Uterus (tissue), 4 donors: ENCODE data around the gene PRKG1. TPM values are rescaled to one million over a fixed set of nuclear protein-coding genes. Genes with fewer than 3 reads are reported as not detected.

Source experiments
- DNase-seq, 2 donors: peaks; one replicate each; pipeline ENCODE4 v3.0.0-alpha.2; 2019 to 2020
- H3K27ac ChIP-seq, 2 donors: fragments of 200-600 bp; sonication (generic); 1 replicate in 1 of 2; 2 replicates in 1 of 2; pipeline ENCODE4 v1.5.1; 2016 to 2018
- H3K27me3 ChIP-seq, 2 donors: fragments of 200-600 bp; sonication (generic); one replicate each; pipeline ENCODE4 v1.5.1; 2018 to 2019; ENCODE audit warnings: control low read depth in 1 of 2
- H3K36me3 ChIP-seq, 2 donors: fragments of 200-600 bp; sonication (generic); one replicate each; pipeline ENCODE4 v1.5.1; 2019; ENCODE audit warnings: control low read depth in 1 of 2
- H3K4me1 ChIP-seq, 2 donors: fragments of 200-600 bp; sonication (generic); one replicate each; pipeline ENCODE4 v1.5.1; 2018 to 2019; ENCODE audit warnings: control low read depth in 1 of 2
- H3K4me3 ChIP-seq, 2 donors: fragments of 200-600 bp; sonication (generic); 1 replicate in 1 of 2; 2 replicates in 1 of 2; pipeline ENCODE4 v1.5.1; 2018 to 2019; ENCODE audit warnings: mild to moderate bottlenecking in 1 of 2
- H3K9me3 ChIP-seq, 2 donors: fragments of 200-600 bp; sonication (generic); one replicate each; pipeline ENCODE4 v1.5.1; 2019; ENCODE audit warnings: control low read depth in 1 of 2
- CTCF ChIP-seq, 4 experiments: fragments of 200-600 bp in 2 of 4; fragments of 450-650 bp in 2 of 4; sonication (generic) in 2 of 4; IDR thresholded peaks; one replicate each; pipeline ENCODE4 v1.5.1; 2016 to 2019; ENCODE audit warnings: antibody characterized with exemption in 4 of 4, mild to moderate bottlenecking in 2 of 4, moderate library complexity in 1 of 4
- POLR2A ChIP-seq, 2 donors: fragments of 450-650 bp; IDR thresholded peaks; one replicate each; pipeline ENCODE4 v1.6.1; 2016; ENCODE audit warnings: antibody characterized with exemption in 2 of 2, mild to moderate bottlenecking in 1 of 2, moderate library complexity in 1 of 2
- intact Hi-C: fragments of 100-400 bp; cut with DNase I; formaldehyde crosslinking; loops from one replicate; pipeline ENCODE4 v1.15.1; 2023; ENCODE audit warnings: low total_unique reads
- total RNA-seq, 4 donors: library from RNA; depleted of rRNA in 3 of 4; stranded (reverse); fragments of >200 nt in 3 of 4; gene quantifications; one replicate each; pipeline versions ENCODE4 v1.1.0 to v1.2.4, GENCODE V29; 2014 to 2023
- donor health status: DM: yes; HTN: yes; CAD: no.

Gene PRKG1
- total RNA-seq, 4 donors from 2014 or later = 32.4 to 136 (median 69.6) TPM

GRCh38 chr10:52020702-52021101 lies 946.4 kb downstream of the PRKG1 start:
- H3K27me3 ChIP-seq = no peaks in the 10 kb centered on the region
- H3K9me3 ChIP-seq = no peaks in the 10 kb centered on the region
- no peak overlapping the region for H3K27ac ChIP-seq
- no peak for TF ChIP-seq CTCF (IDR thresholded peaks at IDR 0.05)
- no peak for TF ChIP-seq POLR2A (IDR thresholded peaks at IDR 0.05)
- intact Hi-C loops = no loop called here
- H3K36me3 ChIP-seq = no peaks in the 10 kb centered on the region
- no peak for DNase-seq
- H3K4me3 ChIP-seq = no peak overlapping the region
- H3K4me1 ChIP-seq = no peaks in the 10 kb centered on the region

- no peaks in the 10 kb centered on the region for H3K4me1 ChIP-seq
- H3K4me3 ChIP-seq = no peak overlapping the region
- TF ChIP-seq CTCF (IDR thresholded peaks at IDR 0.05) (no peak), POLR2A (IDR thresholded peaks at IDR 0.05) (no peak)
- H3K27me3 ChIP-seq = no peaks in the 10 kb centered on the region
- intact Hi-C loops = no loop called here
- no peaks in the 10 kb centered on the region for H3K9me3 ChIP-seq
- no peaks in the 10 kb centered on the region for H3K36me3 ChIP-seq
- no peak for DNase-seq
- no peak overlapping the region for H3K27ac ChIP-seq
Measured at GRCh38 chr10:52027055-52027705, 952.9 kb downstream of the PRKG1 start.

GRCh38 chr10:52028523-52028858 lies 954.2 kb downstream of the PRKG1 start:
- no peak for TF ChIP-seq POLR2A (IDR thresholded peaks at IDR 0.05)
- no peak for TF ChIP-seq CTCF (IDR thresholded peaks at IDR 0.05)
- no peaks in the 10 kb centered on the region for H3K27me3 ChIP-seq
- no peaks in the 10 kb centered on the region for H3K4me1 ChIP-seq
- H3K36me3 ChIP-seq = no peaks in the 10 kb centered on the region
- no peak for DNase-seq
- H3K4me3 ChIP-seq = no peak overlapping the region
- H3K27ac ChIP-seq = no peak overlapping the region
- intact Hi-C loops = no loop called here
- no peaks in the 10 kb centered on the region for H3K9me3 ChIP-seq

- Histone ChIP-seq H3K27ac (no peak overlapping the region), H3K4me1 (no peaks in the 10 kb centered on the region), H3K27me3 (no peaks in the 10 kb centered on the region), H3K9me3 (no peaks in the 10 kb centered on the region), H3K4me3 (no peak overlapping the region), H3K36me3 (no peaks in the 10 kb centered on the region)
- DNase-seq = no peak
- no peak for TF ChIP-seq CTCF (IDR thresholded peaks at IDR 0.05)
- TF ChIP-seq POLR2A (IDR thresholded peaks at IDR 0.05) = no peak
- intact Hi-C loops = no loop called here
Measured at GRCh38 chr10:52029628-52030027, 955.3 kb downstream of the PRKG1 start.

GRCh38 chr10:52030051-52030790 lies 955.9 kb downstream of the PRKG1 start:
- TF ChIP-seq CTCF (IDR thresholded peaks at IDR 0.05) (no peak), POLR2A (IDR thresholded peaks at IDR 0.05) (no peak)
- Histone ChIP-seq H3K27me3 (no peaks in the 10 kb centered on the region), H3K27ac (no peak overlapping the region), H3K4me3 (no peak overlapping the region), H3K36me3 (no peaks in the 10 kb centered on the region), H3K4me1 (no peaks in the 10 kb centered on the region), H3K9me3 (no peaks in the 10 kb centered on the region)
- no peak for DNase-seq
- intact Hi-C loops = no loop called here
